Natural killer cell (primary cell): ENCODE measurements around the gene MPZL2. TPM values are rescaled to one million over a fixed set of nuclear protein-coding genes. Genes with fewer than 3 reads are reported as not detected.

Source experiments
- ATAC-seq, 3 donors: fragments of 150-1000 bp in 2 of 3; fragments of 200-7000 bp in 1 of 3; cut with Tn5 transposase; 1 replicate in 1 of 3; 2 replicates in 2 of 3; pipeline ENCODE4 v1.10.0; 2021; ENCODE audit warnings: mild to moderate bottlenecking in 2 of 3, moderate library complexity in 2 of 3
- DNase-seq, 2 donors: peaks; one replicate each; pipeline versions ENCODE4 v3.0.0 to v3.0.0-alpha.2; 2013 to 2021; ENCODE audit warnings: mixed read lengths in 1 of 2
- H3K27ac ChIP-seq: one replicate; pipeline ENCODE4 v1.5.1; 2013; ENCODE audit warnings: mild to moderate bottlenecking, low read length
- H3K27me3 ChIP-seq: one replicate; pipeline ENCODE4 v1.6.1; 2013; ENCODE audit warnings: low read length; ENCODE audit not compliant: control insufficient read depth, insufficient read depth
- H3K36me3 ChIP-seq: one replicate; pipeline ENCODE4 v1.6.1; 2013; ENCODE audit warnings: low read length; ENCODE audit not compliant: control insufficient read depth, insufficient read depth
- H3K4me1 ChIP-seq: one replicate; pipeline ENCODE4 v1.6.1; 2013; ENCODE audit warnings: low read length; ENCODE audit not compliant: control insufficient read depth, insufficient read depth
- H3K4me3 ChIP-seq: one replicate; pipeline ENCODE4 v1.5.1; 2013; ENCODE audit warnings: low read length
- H3K9me3 ChIP-seq: one replicate; pipeline ENCODE4 v1.6.1; 2013; ENCODE audit warnings: low read length; ENCODE audit not compliant: control insufficient read depth, insufficient read depth
- H3K27ac Mint-ChIP-seq, 2 donors: one replicate each; pipeline ENCODE4 v1.8.0; 2022; ENCODE audit warnings: mild to moderate bottlenecking in 2 of 2, mixed read lengths in 2 of 2, moderate library complexity in 1 of 2
- H3K27me3 Mint-ChIP-seq, 2 donors: one replicate each; pipeline ENCODE4 v1.8.0; 2022; ENCODE audit warnings: low read depth in 2 of 2, mixed read lengths in 2 of 2
- H3K36me3 Mint-ChIP-seq: one replicate; pipeline ENCODE4 v1.8.0; 2022; ENCODE audit warnings: mixed read lengths
- H3K4me1 Mint-ChIP-seq, 2 donors: one replicate each; pipeline ENCODE4 v1.8.0; 2022; ENCODE audit warnings: mixed read lengths in 2 of 2
- H3K4me3 Mint-ChIP-seq: one replicate; pipeline ENCODE4 v1.8.0; 2022; ENCODE audit warnings: mild to moderate bottlenecking, moderate library complexity, mixed read lengths
- H3K9me3 Mint-ChIP-seq, 2 donors: one replicate each; pipeline ENCODE4 v1.8.0; 2022; ENCODE audit warnings: mixed read lengths in 2 of 2
- CTCF ChIP-seq: fragments of 200-600 bp; IDR thresholded peaks from one replicate; pipeline ENCODE4 v1.8.0; 2022; ENCODE audit warnings: antibody characterized with exemption
- WGBS: methylation state at CpG from one replicate; pipeline ENCODE4 v1.1.7; 2013; ENCODE audit warnings: missing lambda C conversion rate; ENCODE audit not compliant: insufficient coverage; 5-methylcytosine and 5-hydroxymethylcytosine counted together
- intact Hi-C: fragments of 100-400 bp; cut with micrococcal nuclease; formaldehyde crosslinking; loops from one replicate; pipeline ENCODE4 v1.14.2; 2022
- total RNA-seq, 4 donors: library from RNA; stranded (reverse); fragments of 120-200 nt in 1 of 4; gene quantifications; one replicate each; pipeline versions ENCODE4 v1.2.3 to v1.2.4, GENCODE V29; 2013 to 2022

Gene MPZL2
- total RNA-seq, 3 donors from 2014 or later (not counting 1 experiment from before 2014, with no cell fraction given), result 0.49 to 0.58 TPM; not detected in 1

GRCh38 chr11:118295199-118295598 lies 31.1 kb upstream of the MPZL2 start:
- no peaks in the 10 kb centered on the region for H3K9me3 ChIP-seq
- Mint-ChIP-seq H3K9me3 (no peaks in the 10 kb centered on the region), H3K4me1 (peaks cover 19 to 24% of the 10 kb centered on the region in 2 donors), H3K36me3 (no peaks in the 10 kb centered on the region), H3K27ac (peak overlapping the region in 1 of 2 donors; percentile 75), H3K4me3 (no peak overlapping the region), H3K27me3 (peaks cover 6 to 7% of the 10 kb centered on the region in 2 donors)
- H3K36me3 ChIP-seq, result no peaks in the 10 kb centered on the region
- H3K4me3 ChIP-seq, result no peak overlapping the region
- H3K27me3 ChIP-seq, result no peaks in the 10 kb centered on the region
- ATAC-seq (no peak), DNase-seq (no peak)
- 73% methylated on average over 5 of the region's 5 CpGs for WGBS
- peaks cover 10% of the 10 kb centered on the region for H3K4me1 ChIP-seq
- no peak for TF ChIP-seq CTCF
- H3K27ac ChIP-seq, result no peak overlapping the region
- intact Hi-C loops, result loop anchor here (5.0 kb wide), 1 partner anchor 192 kb away; no protein-coding TSS in a partner anchor

- H3K4me3 Mint-ChIP-seq, result no peak overlapping the region
- WGBS, result 100% methylated on average over 1 of the region's 2 CpGs
These were observed 30.0 kb upstream of the MPZL2 start for GRCh38 chr11:118294053-118294452.

GRCh38 chr11:118291477-118292135 lies 27.5 kb upstream of the MPZL2 start:
- Mint-ChIP-seq H3K9me3 (no peaks in the 10 kb centered on the region), H3K4me3 (no peak overlapping the region), H3K4me1 (peaks cover 19 to 22% of the 10 kb centered on the region in 2 donors), H3K27ac (no peak overlapping the region), H3K27me3 (peaks cover 6 to 7% of the 10 kb centered on the region in 2 donors), H3K36me3 (no peaks in the 10 kb centered on the region)
- DNase-seq (no peak), ATAC-seq (no peak)
- H3K4me1 ChIP-seq, result peaks cover 10% of the 10 kb centered on the region
- H3K27me3 ChIP-seq, result no peaks in the 10 kb centered on the region
- TF ChIP-seq CTCF, result no peak
- H3K4me3 ChIP-seq, result no peak overlapping the region
- WGBS, result 86% methylated on average over 9 of the region's 9 CpGs
- intact Hi-C loops, result loop anchor here (1.0 kb wide), 2 partner anchors 93 to 146 kb away; no protein-coding TSS in a partner anchor
- no peak overlapping the region for H3K27ac ChIP-seq
- no peaks in the 10 kb centered on the region for H3K36me3 ChIP-seq
- H3K9me3 ChIP-seq, result no peaks in the 10 kb centered on the region

More at GRCh38 chr11:118294053-118294452, 30.0 kb upstream of the MPZL2 start:
- peaks cover 10% of the 10 kb centered on the region for H3K4me1 ChIP-seq
- no peak for TF ChIP-seq CTCF
- H3K4me1 Mint-ChIP-seq, result peaks cover 19 to 22% of the 10 kb centered on the region in 2 donors
- DNase-seq, result no peak
- no peak overlapping the region for H3K4me3 ChIP-seq
- no peaks in the 10 kb centered on the region for H3K36me3 ChIP-seq
- H3K36me3 Mint-ChIP-seq, result no peaks in the 10 kb centered on the region
- no peak overlapping the region for H3K27ac ChIP-seq
- no peaks in the 10 kb centered on the region for H3K27me3 ChIP-seq
- H3K27ac Mint-ChIP-seq, result no peak overlapping the region
- intact Hi-C loops, result no loop called here
- H3K27me3 Mint-ChIP-seq, result peaks cover 6 to 7% of the 10 kb centered on the region in 2 donors
- H3K9me3 ChIP-seq, result no peaks in the 10 kb centered on the region
- no peak for ATAC-seq
- H3K9me3 Mint-ChIP-seq, result no peaks in the 10 kb centered on the region
